GM19328 (cell line): Measurements from ENCODE around the gene CD48.
A peak's percentile ranks its signal among the peaks of the same experiment; 100 is the strongest.
"Not testable (repeated sequence)": the region's sequence is repeated elsewhere in the genome, so short reads cannot be mapped to it uniquely, and the experiment has no call there.

ENCODE experiments used
- ATAC-seq: cut with Tn5 transposase; IDR thresholded peaks from one replicate; pipeline ENCODE4 v1.9.1; 2021; ENCODE audit warnings: mild to moderate bottlenecking, moderate library complexity; ENCODE audit not compliant: unreplicated experiment

CD48 gene

DNA sequence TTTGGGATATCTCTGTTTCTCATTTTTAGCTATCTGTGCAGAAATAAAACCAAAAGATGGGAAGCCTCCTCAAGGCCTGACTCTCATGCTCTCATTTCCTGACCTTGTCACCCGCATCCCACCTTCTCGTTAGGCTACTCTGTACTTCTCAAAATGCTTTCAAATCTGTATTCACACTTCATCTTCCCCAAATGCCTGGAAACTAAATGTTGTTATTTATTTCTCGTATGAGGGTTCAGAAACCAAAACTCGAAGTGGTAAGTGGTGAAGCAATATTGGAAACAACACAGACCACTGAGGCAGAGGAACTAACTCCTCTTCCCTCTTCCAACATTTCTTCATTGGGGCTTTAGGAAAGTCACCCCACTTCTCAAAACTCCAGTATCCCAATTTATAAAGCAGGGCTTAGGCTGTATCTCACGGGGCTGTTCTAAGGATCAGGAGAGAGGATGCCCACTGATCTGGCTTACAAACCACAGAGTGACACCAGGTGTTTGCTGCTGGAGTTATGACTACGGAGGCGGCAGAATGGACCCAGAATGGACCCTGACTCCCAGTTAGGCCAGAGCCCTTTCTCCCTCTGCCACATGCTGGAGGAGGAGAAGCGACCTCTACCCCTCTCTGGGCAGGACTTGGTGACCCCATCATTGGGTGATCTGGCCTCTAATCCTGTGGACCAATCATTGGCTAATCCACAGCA, 31.0 kb upstream of the CD48 start:
- ATAC-seq: no peak

- no peak for ATAC-seq
Measured at GRCh38 chr1:160741612-160742348, 30.2 kb upstream of the CD48 start.

DNA sequence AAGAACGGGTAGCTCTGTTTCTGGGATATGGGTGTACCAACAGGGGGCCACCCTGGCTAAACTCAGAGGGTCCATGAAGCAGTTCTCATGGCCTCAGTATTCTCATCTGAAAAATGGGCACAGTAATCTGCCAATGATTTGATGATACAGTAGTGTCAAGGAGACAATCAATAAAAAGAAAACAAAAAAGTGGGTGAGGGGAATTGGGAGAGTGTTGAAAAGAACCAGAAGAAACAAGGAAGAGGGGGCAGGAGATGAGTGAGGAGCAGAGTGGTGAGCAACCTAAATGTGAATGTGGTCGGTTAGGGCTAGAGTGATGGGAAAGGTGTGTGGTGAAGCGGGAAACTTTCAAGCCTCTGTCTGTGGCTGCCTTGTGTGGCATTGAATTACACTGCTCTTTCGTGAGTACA, 29.5 kb upstream of the CD48 start:
- ATAC-seq: no peak

DNA sequence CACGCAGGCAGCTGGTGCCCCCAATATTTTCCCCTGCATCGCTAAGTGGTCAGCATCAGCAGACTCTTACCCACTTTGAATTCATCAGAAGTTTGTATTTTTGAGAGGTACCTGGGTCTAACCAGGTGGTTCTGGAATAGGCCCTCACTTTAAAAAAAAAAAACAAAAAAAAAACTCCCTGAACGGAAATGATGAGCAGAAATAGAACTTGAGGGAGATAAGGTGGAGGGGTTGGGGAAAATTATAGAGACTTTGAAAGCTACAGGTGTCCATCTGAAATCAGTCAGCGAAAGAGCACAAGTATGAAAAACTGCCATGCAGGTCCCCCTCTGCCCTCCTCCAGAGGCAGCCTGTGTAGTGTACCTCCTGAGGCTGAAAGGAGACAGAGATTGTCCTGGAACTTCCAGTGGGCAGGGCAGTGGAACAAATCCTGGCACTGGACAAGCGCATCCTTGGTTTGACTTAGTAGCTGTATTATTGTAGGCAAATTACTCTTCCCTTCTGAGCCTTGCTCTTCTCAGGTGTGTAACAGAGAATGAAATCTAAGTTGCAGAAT, 28.6 kb upstream of the CD48 start:
- no peak for ATAC-seq

DNA sequence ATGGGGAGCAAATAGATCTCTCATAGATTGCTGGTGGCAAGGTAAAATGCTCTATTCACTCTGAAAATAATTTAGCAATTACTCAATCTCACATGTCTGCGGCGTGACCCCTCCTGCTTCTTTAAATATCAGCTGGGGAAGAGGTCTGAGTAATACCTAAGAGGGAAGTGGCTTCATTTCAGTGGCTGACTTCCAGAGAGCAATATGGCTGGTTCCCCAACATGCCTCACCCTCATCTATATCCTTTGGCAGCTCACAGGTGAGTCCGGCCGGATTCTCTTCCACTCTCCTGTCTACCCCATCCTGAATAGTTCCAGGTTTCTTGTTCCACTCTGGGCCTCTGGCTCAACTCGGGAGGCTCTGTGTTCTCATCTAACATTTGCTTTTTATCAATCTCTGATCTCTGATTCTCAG, 27.5 kb upstream of the CD48 start, which contains the start of gene SLAMF7:
TSS of gene SLAMF7 (plus strand) at position 150 of the 414 bp plus-strand sequence. CDS start at position 205, 55 bp downstream.
- peak; percentile 71 for ATAC-seq

- ATAC-seq: no peak
Measured at GRCh38 chr1:160738271-160738670, 26.6 kb upstream of the CD48 start.

- no peak for ATAC-seq
Measured at GRCh38 chr1:160734301-160734700, 22.7 kb upstream of the CD48 start.

DNA sequence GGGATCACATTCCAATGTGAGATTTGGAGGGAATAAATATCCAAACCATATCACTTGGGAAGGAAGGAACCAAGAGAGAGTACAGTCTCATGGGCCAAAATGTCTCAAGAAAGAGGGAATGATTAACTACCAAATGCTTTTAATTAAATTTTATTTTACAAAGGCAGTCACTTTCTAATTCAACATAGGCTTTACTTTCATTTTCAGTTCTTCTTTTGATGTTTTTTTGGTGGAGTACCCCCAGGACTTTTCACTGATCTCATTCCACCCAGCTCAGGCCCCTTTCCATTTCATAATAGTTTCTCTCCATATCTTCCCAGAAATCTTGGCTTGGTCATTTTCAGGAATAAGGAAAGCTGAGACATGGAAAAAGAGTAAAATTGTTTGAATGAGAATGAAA, 22.3 kb upstream of the CD48 start:
- ATAC-seq: no peak

- no peak for ATAC-seq
Measured at GRCh38 chr1:160731990-160732389, 20.4 kb upstream of the CD48 start.

DNA sequence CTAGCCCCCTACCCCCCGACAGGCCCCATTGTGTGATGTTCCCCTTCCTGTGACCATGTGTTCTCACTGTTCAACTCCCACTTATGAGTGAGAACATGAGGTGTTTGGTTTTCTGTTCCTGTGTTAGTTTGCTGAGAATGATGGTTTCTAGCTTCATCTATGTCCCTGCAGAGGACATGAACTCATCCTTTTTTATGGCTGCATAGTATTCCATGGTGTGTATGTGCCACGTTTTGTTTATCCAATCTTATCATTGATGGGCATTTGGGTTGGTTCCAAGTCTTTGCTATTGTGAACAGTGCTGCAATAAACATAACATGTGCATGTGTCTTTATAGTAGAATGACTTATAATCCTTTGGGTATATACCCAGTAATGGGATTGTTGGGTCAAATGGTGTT, 19.9 kb upstream of the CD48 start:
- ATAC-seq: not testable (repeated sequence)

DNA sequence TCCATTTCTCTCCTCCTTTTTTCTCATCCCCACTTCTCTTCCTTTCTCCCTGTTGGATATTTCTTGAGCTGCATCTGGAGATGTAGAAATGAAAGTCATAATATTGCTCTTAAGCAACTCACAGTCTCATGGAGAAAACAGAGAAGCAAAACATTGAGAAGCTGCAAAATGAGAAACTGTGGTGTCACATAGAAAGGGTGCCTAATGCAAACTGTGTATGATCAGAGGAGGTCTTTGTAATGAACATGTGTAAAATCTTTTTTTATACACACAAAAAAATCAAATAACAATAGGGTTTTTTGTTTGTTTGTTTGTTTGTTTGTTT, 15.7 kb upstream of the CD48 start:
- no peak for ATAC-seq

GRCh38 chr1:160726498-160727315, 15.1 kb upstream of the CD48 start:
- no peak for ATAC-seq

DNA sequence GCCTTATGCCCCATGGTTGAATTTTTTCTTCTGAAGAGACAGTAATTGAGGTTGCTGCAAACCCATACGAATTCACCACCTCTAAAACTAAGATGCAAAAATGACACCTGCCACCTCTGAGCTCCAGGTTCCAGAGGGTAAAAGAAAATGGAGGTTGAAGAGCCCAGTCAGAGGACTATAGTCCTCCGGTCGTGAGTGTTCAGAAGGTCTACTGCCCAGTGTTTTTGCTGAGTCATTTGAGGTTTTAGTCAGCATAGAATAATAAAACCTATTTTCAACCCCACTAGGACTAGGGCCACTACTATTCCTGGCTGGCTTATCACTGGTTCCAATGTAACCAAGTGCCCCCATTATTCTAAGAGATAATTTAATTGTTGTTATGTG, 14.5 kb upstream of the CD48 start:
- no peak for ATAC-seq

DNA sequence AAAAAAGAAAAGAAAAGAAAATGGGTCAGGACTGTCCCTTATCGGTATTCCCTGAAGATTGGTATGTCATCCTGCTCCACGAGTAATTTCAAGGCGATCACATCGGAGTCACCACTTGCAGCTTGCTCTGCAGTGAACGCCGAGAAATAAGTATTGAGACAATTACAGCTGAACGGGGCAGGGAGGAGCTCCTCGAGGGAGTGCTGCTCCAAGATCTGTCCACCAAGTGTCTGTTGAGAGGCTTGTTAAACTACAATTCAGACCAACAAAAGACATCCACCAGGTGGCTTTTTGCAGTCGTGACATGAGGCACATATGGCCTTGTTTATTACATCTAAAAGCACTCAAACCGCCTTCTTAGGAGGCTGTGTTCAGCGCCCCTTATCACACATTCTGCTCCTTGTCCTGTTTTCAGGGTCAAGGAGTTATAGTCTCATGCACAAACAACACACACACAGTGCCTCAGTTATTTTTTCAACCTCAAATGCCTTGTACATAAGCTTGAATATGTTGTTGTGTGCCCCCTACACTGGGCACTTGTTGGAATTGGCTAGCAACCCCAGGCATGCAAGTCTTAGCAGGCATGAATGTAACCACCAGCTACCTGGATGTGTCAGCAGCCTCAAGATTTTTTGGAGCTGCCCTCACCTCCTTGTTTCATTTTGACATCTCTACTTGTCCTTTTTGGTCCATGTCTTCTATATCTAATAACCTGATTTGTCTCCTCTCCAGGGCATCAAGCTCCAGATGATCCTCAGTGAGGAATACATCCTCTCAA, 13.0 kb upstream of the CD48 start:
- ATAC-seq: no peak

- no peak for ATAC-seq
Measured at GRCh38 chr1:160723332-160723731, 11.7 kb upstream of the CD48 start.

DNA sequence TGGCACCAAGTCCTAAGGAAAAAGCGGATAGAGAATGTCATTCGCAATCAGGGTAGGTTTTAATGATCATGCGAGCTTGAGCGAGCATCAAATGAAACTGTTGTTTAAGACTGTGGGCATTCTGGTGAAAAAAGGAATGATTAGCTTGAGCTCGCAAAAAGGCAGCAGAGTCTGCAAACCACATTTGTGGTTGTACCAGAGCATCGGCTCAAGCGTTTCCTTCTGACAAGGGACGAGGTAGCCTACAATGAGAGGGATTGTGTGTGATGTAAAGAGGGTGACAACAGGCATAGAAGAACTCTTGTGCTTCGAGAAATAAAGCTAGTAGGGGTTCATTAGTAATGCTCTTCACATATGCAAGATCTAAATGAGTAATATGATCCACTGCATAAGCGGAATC, 11.1 kb upstream of the CD48 start:
- ATAC-seq: no peak

DNA sequence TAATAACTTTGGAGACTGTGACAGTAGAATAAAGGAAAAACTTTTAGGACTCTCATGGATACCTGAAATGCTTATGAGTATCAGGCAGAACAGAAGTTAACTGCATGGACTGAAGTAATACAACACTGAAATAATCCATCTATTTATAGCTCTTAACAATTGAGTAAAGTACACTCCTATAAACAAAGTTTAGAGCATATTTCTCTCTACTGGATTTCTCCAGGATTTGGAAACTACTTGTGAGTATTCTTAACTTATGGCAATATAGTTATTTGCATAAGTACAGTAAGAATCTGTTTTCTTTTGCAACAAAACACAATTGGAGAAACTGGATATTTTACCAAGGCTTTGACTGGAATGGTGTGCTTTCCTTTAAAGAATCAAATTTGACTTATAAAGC, 9.9 kb upstream of the CD48 start:
- no peak for ATAC-seq

GRCh38 chr1:160720356-160721085, 8.9 kb upstream of the CD48 start:
- no peak for ATAC-seq

- no peak for ATAC-seq
Measured at GRCh38 chr1:160718210-160718609, 6.6 kb upstream of the CD48 start.

- no peak for ATAC-seq
Measured at GRCh38 chr1:160717306-160717705, 5.7 kb upstream of the CD48 start.
